ENCODE results near the gene PHF12.
"Not testable (repeated sequence)": the region's sequence is repeated elsewhere in the genome, so short reads cannot be mapped to it uniquely, and the experiment has no call there.

The PHF12 gene

GRCh38 chr17:28887871-28888471, 63.3 kb downstream of the PHF12 start:
- H3K27me3 Mint-ChIP-seq, result no peaks in the 10 kb centered on the region
- peaks cover 7% of the 10 kb centered on the region for H3K36me3 Mint-ChIP-seq (ENCODE audit: low read depth)
- no peak overlapping the region for H3K4me3 Mint-ChIP-seq
- DNase-seq, result no peak
- H3K9me3 Mint-ChIP-seq, result no peaks in the 10 kb centered on the region
- peaks cover 39% of the 10 kb centered on the region for H3K4me1 Mint-ChIP-seq
- H3K27ac Mint-ChIP-seq, result peak overlapping the region; percentile 65
- ATAC-seq, result no peak

GRCh38 chr17:28885951-28886350, 65.4 kb downstream of the PHF12 start:
- no peak for ATAC-seq
- H3K27ac Mint-ChIP-seq, result no peak overlapping the region
- H3K4me3 Mint-ChIP-seq, result no peak overlapping the region
- H3K4me1 Mint-ChIP-seq, result peaks cover 21% of the 10 kb centered on the region
- no peak for DNase-seq
- H3K36me3 Mint-ChIP-seq (ENCODE audit: low read depth), result peaks cover 9% of the 10 kb centered on the region
- no peaks in the 10 kb centered on the region for H3K9me3 Mint-ChIP-seq
- no peaks in the 10 kb centered on the region for H3K27me3 Mint-ChIP-seq

GRCh38 chr17:28885363-28885762, 66.0 kb downstream of the PHF12 start:
- H3K4me1 Mint-ChIP-seq, result peaks cover 15% of the 10 kb centered on the region
- no peak overlapping the region for H3K27ac Mint-ChIP-seq
- H3K27me3 Mint-ChIP-seq, result no peaks in the 10 kb centered on the region
- H3K4me3 Mint-ChIP-seq, result no peak overlapping the region
- no peaks in the 10 kb centered on the region for H3K9me3 Mint-ChIP-seq
- ATAC-seq (no peak), DNase-seq (no peak)
- peaks cover 9% of the 10 kb centered on the region for H3K36me3 Mint-ChIP-seq (ENCODE audit: low read depth)

- H3K27ac Mint-ChIP-seq, result no peak overlapping the region
Observed at GRCh38 chr17:28883967-28884702, 67.2 kb downstream of the PHF12 start.

GRCh38 chr17:28882154-28882895, 69.0 kb downstream of the PHF12 start:
- Mint-ChIP-seq H3K27me3 (no peaks in the 10 kb centered on the region), H3K4me1 (peaks cover 11% of the 10 kb centered on the region), H3K4me3 (no peak overlapping the region), H3K27ac (no peak overlapping the region), H3K9me3 (no peaks in the 10 kb centered on the region), H3K36me3 (ENCODE audit: low read depth) (peaks cover 20% of the 10 kb centered on the region)
- DNase-seq (no peak), ATAC-seq (no peak)

More at GRCh38 chr17:28883967-28884702, 67.2 kb downstream of the PHF12 start:
- peaks cover 15% of the 10 kb centered on the region for H3K36me3 Mint-ChIP-seq (ENCODE audit: low read depth)
- H3K4me1 Mint-ChIP-seq, result peaks cover 8% of the 10 kb centered on the region
- no peak for DNase-seq
- H3K9me3 Mint-ChIP-seq, result no peaks in the 10 kb centered on the region
- no peak overlapping the region for H3K4me3 Mint-ChIP-seq
- ATAC-seq, result no peak
- H3K27me3 Mint-ChIP-seq, result no peaks in the 10 kb centered on the region

GRCh38 chr17:28881533-28882056, 69.7 kb downstream of the PHF12 start:
- H3K27me3 Mint-ChIP-seq, result no peaks in the 10 kb centered on the region
- H3K9me3 Mint-ChIP-seq, result no peaks in the 10 kb centered on the region
- no peak overlapping the region for H3K27ac Mint-ChIP-seq
- H3K36me3 Mint-ChIP-seq (ENCODE audit: low read depth), result peaks cover 20% of the 10 kb centered on the region
- H3K4me3 Mint-ChIP-seq, result no peak overlapping the region
- ATAC-seq (no peak), DNase-seq (no peak)
- peaks cover 19% of the 10 kb centered on the region for H3K4me1 Mint-ChIP-seq

GRCh38 chr17:28880572-28880945, 70.8 kb downstream of the PHF12 start:
- H3K27me3 Mint-ChIP-seq, result no peaks in the 10 kb centered on the region
- ATAC-seq (no peak), DNase-seq (no peak)
- no peak overlapping the region for H3K4me3 Mint-ChIP-seq
- no peaks in the 10 kb centered on the region for H3K9me3 Mint-ChIP-seq
- no peak overlapping the region for H3K27ac Mint-ChIP-seq
- H3K4me1 Mint-ChIP-seq, result peaks cover 29% of the 10 kb centered on the region
- peaks cover 20% of the 10 kb centered on the region for H3K36me3 Mint-ChIP-seq (ENCODE audit: low read depth)

GRCh38 chr17:28879886-28880571, 71.3 kb downstream of the PHF12 start:
- H3K4me3 Mint-ChIP-seq, result no peak overlapping the region
- H3K4me1 Mint-ChIP-seq, result peaks cover 32% of the 10 kb centered on the region
- no peaks in the 10 kb centered on the region for H3K27me3 Mint-ChIP-seq
- ATAC-seq (no peak), DNase-seq (no peak)
- peaks cover 20% of the 10 kb centered on the region for H3K36me3 Mint-ChIP-seq (ENCODE audit: low read depth)
- no peak overlapping the region for H3K27ac Mint-ChIP-seq
- H3K9me3 Mint-ChIP-seq, result no peaks in the 10 kb centered on the region

GRCh38 chr17:28878981-28879380, 72.3 kb downstream of the PHF12 start:
- Mint-ChIP-seq H3K4me1 (peaks cover 32% of the 10 kb centered on the region), H3K27ac (no peak overlapping the region), H3K27me3 (no peaks in the 10 kb centered on the region), H3K9me3 (no peaks in the 10 kb centered on the region), H3K36me3 (ENCODE audit: low read depth) (peaks cover 18% of the 10 kb centered on the region), H3K4me3 (no peak overlapping the region)
- ATAC-seq (no peak), DNase-seq (peak; percentile 18)

GRCh38 chr17:28878158-28878910, 73.0 kb downstream of the PHF12 start:
- no peaks in the 10 kb centered on the region for H3K9me3 Mint-ChIP-seq
- ATAC-seq (peak; percentile 67), DNase-seq (no peak)
- H3K4me1 Mint-ChIP-seq, result peaks cover 32% of the 10 kb centered on the region
- no peak overlapping the region for H3K4me3 Mint-ChIP-seq
- no peaks in the 10 kb centered on the region for H3K27me3 Mint-ChIP-seq
- peak overlapping the region; percentile 7 for H3K27ac Mint-ChIP-seq
- H3K36me3 Mint-ChIP-seq (ENCODE audit: low read depth), result peaks cover 18% of the 10 kb centered on the region

- H3K9me3 Mint-ChIP-seq, H3K4me3 Mint-ChIP-seq, H3K27ac Mint-ChIP-seq, H3K27me3 Mint-ChIP-seq, DNase-seq, ATAC-seq: not testable (repeated sequence)
- peaks cover 32% of the 10 kb centered on the region for H3K4me1 Mint-ChIP-seq
- peaks cover 13% of the 10 kb centered on the region for H3K36me3 Mint-ChIP-seq (ENCODE audit: low read depth)
Observed at GRCh38 chr17:28877150-28877711, 74.1 kb downstream of the PHF12 start.

- Mint-ChIP-seq H3K4me3 (no peak overlapping the region), H3K4me1 (peaks cover 43% of the 10 kb centered on the region), H3K27me3 (no peaks in the 10 kb centered on the region), H3K36me3 (ENCODE audit: low read depth) (peaks cover 11% of the 10 kb centered on the region), H3K9me3 (no peaks in the 10 kb centered on the region), H3K27ac (no peak overlapping the region)
- DNase-seq, result no peak
- ATAC-seq, result peak; percentile 64
Observed at GRCh38 chr17:28875848-28876550, 75.3 kb downstream of the PHF12 start.

GRCh38 chr17:28874750-28875149, 76.6 kb downstream of the PHF12 start:
- Mint-ChIP-seq H3K9me3 (no peaks in the 10 kb centered on the region), H3K36me3 (ENCODE audit: low read depth) (peaks cover 6% of the 10 kb centered on the region)

More at GRCh38 chr17:28874750-28875149, 76.6 kb downstream of the PHF12 start:
- Mint-ChIP-seq H3K27ac (no peak overlapping the region), H3K27me3 (no peaks in the 10 kb centered on the region), H3K4me1 (peaks cover 45% of the 10 kb centered on the region), H3K4me3 (no peak overlapping the region)
- no peak for ATAC-seq
- DNase-seq, result no peak
